GM21360 (cell line): Measurements from ENCODE around the gene NMNAT3.

ENCODE experiments used
- ATAC-seq: cut with Tn5 transposase; IDR thresholded peaks from one replicate; pipeline ENCODE4 v1.9.1; 2021; ENCODE audit warnings: mild to moderate bottlenecking, moderate library complexity; ENCODE audit not compliant: unreplicated experiment

NMNAT3 gene

GRCh38 chr3:139677388-139678155, at the start of gene NMNAT3:
Gene NMNAT3 (minus strand): TSS chr3:139677972. CDS start chr3:139627724, 50,248 bp downstream.
- ATAC-seq = peak; percentile 97

DNA sequence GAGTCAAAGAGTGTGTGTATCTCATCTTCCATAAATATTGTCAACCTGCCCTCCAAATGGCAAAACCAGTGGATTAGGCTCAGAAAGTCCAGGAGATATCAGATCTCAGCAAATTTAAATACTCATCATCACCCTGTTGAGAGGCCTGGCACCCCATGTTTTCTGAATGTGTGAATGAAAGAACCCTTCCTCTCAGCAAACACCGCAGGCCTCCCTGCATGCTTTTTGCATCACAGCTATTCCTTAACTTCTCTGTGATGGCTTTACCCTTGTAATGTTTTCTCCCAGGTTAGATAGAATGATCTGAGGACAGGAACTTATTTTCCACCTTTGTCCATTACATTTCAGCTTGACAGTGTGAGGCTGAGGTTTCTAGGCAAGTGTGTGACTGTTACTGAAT, 43.6 kb upstream of the NMNAT3 start:
- ATAC-seq = no peak

DNA sequence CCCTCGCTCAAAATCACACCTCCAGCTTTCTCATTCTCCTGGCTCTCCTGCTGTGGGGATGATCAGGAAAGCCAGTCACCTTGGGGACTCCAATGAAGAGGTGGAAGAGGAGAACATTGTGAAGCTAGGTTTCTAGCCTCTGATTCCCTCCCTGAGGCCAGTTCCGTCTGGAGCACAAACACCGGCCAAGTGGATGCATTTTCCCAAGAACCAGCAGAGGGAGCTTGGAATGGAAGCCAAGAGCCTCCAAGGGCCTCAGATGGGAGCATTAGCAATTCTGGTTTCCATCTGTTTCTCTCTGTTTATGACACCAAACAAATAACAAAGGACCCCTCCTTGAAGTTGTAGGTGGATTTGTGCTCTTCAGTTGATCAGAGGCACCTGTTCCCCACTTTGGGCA, 40.6 kb upstream of the NMNAT3 start:
- ATAC-seq = no peak

- no peak for ATAC-seq
These were observed 39.2 kb upstream of the NMNAT3 start for GRCh38 chr3:139716908-139717485.

DNA sequence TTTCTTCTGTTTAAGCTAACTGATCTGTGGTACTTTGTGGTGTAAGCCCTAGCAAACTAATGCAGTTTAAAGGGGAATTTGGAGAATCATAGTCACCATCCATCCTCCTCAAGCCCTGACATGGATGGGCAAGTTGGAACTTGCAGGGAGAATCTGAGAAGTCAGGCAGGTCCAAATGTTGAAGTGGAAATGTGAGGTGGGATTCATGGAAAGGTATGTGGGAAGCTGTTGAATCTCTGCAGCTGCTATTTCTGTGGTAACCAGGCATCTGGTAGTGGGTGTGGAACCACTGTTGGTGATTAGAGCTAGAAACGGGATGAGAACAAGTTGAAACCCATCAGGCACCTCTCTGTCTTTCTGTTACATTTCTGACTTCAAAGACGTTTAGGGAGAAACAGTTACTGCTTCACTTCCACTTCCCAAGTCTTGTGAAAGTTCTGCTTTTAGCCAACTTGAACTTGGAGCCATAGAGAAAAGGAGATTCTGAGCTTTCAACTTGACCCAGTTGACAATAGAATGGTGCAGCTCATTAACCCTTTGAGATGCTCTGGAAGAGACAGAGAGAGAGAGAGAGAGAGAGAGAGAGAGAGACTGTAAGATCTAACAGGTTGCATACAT, 38.1 kb upstream of the NMNAT3 start:
- no peak for ATAC-seq

DNA sequence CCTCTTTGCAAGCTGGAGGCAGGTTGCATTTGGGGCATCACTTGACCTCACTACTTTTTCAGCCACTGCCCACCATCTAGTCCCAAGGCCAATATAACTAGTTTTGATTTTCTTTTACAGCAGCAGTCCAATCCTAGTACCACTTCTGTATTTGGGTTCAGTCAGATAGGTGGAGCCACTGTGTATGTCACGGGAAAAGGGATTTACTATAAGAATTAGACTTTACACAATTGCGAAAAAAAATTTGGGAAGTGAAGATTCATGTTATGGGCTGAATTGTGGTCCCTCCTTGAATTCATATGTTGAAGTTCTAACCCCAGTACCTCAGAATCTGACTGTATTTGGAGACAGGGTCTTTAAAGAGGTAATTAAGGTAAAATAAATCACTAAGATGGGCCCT, 37.4 kb upstream of the NMNAT3 start:
- no peak for ATAC-seq

GRCh38 chr3:139710212-139710611, 32.4 kb upstream of the NMNAT3 start:
- no peak for ATAC-seq

- no peak for ATAC-seq
These were observed 27.9 kb upstream of the NMNAT3 start for GRCh38 chr3:139705631-139706030.

GRCh38 chr3:139696314-139696604, 18.5 kb upstream of the NMNAT3 start:
- ATAC-seq = no peak

DNA sequence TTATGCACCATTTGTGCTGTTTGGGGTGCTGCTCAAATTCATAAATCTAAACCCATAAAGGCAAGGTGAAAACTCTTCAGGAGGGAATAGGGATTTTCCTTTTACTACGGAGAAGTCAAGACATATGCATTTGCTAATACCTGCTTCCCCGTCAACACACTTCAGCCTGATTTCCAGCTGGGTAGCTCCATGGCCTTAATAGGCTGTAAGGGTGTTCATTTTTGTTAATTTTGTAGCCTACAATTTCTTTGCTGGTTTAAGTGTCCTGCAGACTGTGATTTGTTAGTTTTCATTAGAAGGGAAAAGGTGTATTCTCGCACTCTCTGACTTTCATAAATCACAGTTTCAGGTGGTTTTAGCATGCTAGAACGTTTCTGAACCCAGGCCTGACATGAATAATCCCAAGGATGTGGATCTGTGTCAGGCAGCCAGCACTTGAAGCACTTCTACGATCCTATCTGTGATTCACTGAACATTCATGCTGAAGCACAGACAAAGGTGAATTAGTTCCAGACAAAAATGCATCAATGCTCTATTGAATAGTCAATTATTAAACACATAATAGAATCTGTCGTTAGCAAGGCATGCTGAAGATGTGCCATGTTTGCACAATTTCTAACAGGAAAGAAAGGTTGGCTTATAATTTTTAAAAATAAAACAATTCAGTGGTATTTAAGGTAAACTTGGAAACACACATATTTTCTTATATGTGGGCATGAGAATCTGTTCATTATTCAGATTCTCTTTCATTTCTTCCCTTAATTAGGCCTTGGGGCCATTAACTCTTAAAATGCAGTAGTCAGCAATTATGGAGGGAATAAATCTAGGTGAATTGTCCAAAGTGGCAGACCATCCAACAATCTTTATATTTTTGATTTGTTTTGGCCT, 17.9 kb upstream of the NMNAT3 start:
- ATAC-seq = no peak

GRCh38 chr3:139695007-139695406, 17.2 kb upstream of the NMNAT3 start:
- no peak for ATAC-seq

DNA sequence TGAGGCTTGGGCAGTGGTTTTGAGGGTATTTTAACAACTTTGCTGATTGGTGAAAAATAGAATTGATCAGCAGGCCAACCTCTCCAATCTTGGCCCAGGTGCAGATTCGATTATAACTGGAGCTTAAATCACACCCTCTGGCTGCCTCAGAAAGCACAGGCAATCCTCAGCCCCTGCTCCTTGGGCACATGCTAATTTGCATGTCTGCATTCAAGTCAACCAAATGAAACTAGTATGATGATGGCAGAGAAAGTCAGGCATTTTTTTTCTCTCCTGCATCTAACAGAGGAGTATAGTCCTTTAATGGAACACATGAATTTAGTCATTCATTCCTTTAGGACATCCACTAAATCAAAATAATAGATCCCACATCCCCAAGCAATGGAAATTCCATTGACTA, 16.8 kb upstream of the NMNAT3 start:
- ATAC-seq = no peak

DNA sequence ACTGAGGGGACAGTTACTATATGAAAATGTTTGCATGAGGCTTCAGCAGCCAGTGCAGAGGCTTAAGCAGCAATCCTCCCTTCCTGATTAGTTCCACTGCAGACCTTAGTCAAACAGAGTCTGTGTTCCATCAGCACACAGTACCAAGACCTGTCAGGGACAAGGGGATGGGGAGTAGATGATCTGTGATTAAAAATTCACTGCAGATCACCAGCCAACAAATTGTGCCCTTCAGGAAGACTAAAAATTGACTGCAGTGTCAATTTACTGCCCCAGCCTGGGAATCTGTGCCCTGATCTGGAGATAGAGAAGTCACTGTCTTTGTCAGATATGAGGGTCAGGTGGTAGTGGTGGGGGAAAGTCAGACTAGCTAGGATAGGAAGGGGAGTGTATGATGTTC, 13.8 kb upstream of the NMNAT3 start:
- ATAC-seq = no peak

GRCh38 chr3:139689708-139690228, 12.0 kb upstream of the NMNAT3 start:
- ATAC-seq = no peak

GRCh38 chr3:139689122-139689521, 11.3 kb upstream of the NMNAT3 start:
- ATAC-seq = no peak

- no peak for ATAC-seq
These were observed 9.7 kb upstream of the NMNAT3 start for GRCh38 chr3:139687431-139687830.

DNA sequence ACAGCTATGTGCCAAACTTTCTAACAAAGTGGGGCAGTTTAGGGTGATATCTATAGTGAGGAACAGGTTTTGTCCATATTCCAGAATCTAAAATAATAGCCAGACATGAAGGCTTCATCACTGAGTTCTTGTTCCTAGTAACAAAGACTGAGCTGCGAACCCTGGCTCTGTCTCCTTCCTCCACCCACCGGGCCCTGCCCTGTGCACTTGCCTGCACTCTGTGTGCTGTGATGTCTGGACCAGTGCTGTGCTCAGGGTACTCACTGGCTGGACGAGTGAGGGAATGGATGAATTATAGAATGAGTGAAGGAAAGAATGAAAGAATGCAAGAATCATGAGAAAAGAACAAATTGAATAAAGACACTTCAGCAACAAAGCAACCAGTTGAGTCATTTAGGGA, 8.9 kb upstream of the NMNAT3 start:
- no peak for ATAC-seq

DNA sequence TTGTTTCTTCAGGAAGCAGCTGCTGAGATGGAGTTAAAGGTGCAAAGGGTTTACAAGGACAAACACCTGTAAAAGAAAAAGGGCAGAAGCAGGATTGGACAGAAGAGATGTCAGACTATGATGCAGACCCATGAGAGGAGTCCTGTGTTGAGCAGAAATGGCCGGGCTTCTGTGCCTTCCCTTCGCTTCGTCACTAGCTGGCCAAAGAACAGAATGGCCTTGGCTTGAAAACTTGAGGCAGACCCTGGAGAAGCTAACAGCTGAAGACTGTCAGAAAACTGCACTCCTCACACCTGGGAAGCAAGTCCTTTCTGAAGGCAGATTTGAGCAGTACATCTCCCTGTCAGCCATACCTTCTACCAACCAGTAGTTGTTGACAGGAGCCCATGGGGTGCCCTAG, 8.4 kb upstream of the NMNAT3 start:
- no peak for ATAC-seq

GRCh38 chr3:139679220-139679775, 1.5 kb upstream of the NMNAT3 start:
- ATAC-seq = no peak

GRCh38 chr3:139676632-139677387, 962 bp downstream of the NMNAT3 start:
- ATAC-seq = no peak
